GM18519 (cell line): Measurements from ENCODE around the gene SLC27A5.
"Not testable (repeated sequence)": the region's sequence is repeated elsewhere in the genome, so short reads cannot be mapped to it uniquely, and the experiment has no call there.

Experiments
- ATAC-seq: cut with Tn5 transposase; IDR thresholded peaks from one replicate; pipeline ENCODE4 v1.9.1; 2021; ENCODE audit warnings: mild to moderate bottlenecking, moderate library complexity; ENCODE audit not compliant: unreplicated experiment, low FRiP score

SLC27A5 gene

GRCh38 chr19:58531034-58531840 lies 19.4 kb upstream of the SLC27A5 start:
- ATAC-seq: no peak

GRCh38 chr19:58529405-58529804 lies 17.6 kb upstream of the SLC27A5 start:
- no peak for ATAC-seq

GRCh38 chr19:58522709-58523108 lies 10.9 kb upstream of the SLC27A5 start:
- no peak for ATAC-seq

- ATAC-seq: no peak
These were observed 9.9 kb upstream of the SLC27A5 start for GRCh38 chr19:58521651-58522050.

GRCh38 chr19:58520257-58520599 lies 8.4 kb upstream of the SLC27A5 start:
- no peak for ATAC-seq

GRCh38 chr19:58519355-58520256 lies 7.8 kb upstream of the SLC27A5 start, which contains the start of gene ZBTB45:
Gene ZBTB45 (minus strand): TSS chr19:58519810. CDS start chr19:58517673, 2,137 bp downstream.
- peak; percentile 58 for ATAC-seq

- no peak for ATAC-seq
These were observed 7.2 kb upstream of the SLC27A5 start for GRCh38 chr19:58519087-58519354.

- ATAC-seq: no peak
These were observed 6.7 kb upstream of the SLC27A5 start for GRCh38 chr19:58518256-58519086.

GRCh38 chr19:58516964-58517833 lies 5.4 kb upstream of the SLC27A5 start:
- no peak for ATAC-seq

- ATAC-seq: no peak
These were observed 4.5 kb upstream of the SLC27A5 start for GRCh38 chr19:58516246-58516836.

GRCh38 chr19:58515259-58515658 lies 3.5 kb upstream of the SLC27A5 start:
- ATAC-seq: no peak

GRCh38 chr19:58514564-58515022 lies 2.8 kb upstream of the SLC27A5 start:
- no peak for ATAC-seq

- peak; percentile 63 for ATAC-seq
These were observed 2.1 kb upstream of the SLC27A5 start for GRCh38 chr19:58513694-58514563.

- ATAC-seq: no peak
These were observed 1.5 kb upstream of the SLC27A5 start for GRCh38 chr19:58513213-58513693.

GRCh38 chr19:58510084-58510862 lies 1.5 kb downstream of the SLC27A5 start:
- ATAC-seq: no peak

GRCh38 chr19:58509731-58510083 lies 2.1 kb downstream of the SLC27A5 start:
- no peak for ATAC-seq

GRCh38 chr19:58507602-58508223 lies 4.1 kb downstream of the SLC27A5 start:
- ATAC-seq: not testable (repeated sequence)
